ENCODE results near the gene NUP153.
"Not testable (repeated sequence)": the region's sequence is repeated elsewhere in the genome, so short reads cannot be mapped to it uniquely, and the experiment has no call there.

Gene NUP153

DNA sequence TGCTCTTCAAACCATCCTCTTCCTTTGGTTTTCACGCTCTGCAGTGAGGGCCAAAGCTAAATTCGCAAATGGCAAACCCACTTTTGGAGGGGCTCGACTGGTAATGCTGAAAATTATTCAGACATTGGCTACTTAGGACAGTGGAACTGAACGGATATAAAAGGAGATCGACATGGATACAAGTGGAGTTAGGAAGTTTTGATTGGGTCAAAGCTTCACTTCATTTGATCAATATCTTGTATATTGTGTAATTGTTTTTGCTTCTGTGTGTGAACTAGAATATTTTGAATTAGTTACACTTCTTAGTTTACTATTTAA lies 105.4 kb downstream of the NUP153 start:
- no peak for DNase-seq (ENCODE audit: low spot score)

DNA sequence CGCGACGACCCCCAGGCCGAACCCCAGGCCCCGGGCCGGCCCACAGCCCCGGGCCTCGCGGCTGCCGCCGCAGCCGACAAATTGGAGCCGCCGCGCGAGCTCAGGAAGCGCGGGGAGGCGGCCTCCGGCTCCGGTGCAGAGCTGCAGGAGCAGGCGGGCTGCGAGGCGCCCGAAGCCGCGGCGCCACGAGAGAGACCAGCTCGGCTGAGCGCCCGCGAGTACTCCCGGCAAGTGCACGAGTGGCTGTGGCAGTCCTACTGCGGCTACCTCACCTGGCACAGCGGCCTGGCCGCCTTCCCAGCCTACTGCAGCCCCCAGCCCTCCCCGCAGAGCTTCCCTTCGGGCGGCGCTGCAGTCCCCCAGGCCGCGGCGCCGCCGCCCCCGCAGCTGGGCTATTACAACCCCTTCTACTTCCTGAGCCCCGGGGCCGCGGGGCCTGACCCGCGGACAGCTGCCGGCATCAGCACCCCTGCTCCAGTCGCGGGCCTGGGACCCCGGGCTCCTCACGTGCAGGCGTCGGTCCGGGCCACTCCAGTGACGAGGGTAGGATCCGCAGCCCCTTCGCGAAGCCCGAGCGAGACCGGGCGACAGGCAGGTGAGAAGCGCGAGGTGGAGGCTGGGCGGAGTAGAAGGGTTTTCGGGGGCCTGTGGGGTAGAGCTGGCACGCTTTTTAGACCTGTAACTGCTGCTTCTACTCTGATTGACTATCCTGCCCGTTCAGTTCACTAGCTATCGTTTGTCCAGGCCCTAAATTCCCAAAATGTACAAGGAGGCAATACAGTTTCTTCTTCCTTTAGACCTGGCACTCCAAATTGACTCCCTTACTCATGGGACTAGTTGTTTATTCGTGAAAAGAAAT lies 106.0 kb downstream of the NUP153 start:
- peak; percentile 50 for DNase-seq (ENCODE audit: low spot score)

DNA sequence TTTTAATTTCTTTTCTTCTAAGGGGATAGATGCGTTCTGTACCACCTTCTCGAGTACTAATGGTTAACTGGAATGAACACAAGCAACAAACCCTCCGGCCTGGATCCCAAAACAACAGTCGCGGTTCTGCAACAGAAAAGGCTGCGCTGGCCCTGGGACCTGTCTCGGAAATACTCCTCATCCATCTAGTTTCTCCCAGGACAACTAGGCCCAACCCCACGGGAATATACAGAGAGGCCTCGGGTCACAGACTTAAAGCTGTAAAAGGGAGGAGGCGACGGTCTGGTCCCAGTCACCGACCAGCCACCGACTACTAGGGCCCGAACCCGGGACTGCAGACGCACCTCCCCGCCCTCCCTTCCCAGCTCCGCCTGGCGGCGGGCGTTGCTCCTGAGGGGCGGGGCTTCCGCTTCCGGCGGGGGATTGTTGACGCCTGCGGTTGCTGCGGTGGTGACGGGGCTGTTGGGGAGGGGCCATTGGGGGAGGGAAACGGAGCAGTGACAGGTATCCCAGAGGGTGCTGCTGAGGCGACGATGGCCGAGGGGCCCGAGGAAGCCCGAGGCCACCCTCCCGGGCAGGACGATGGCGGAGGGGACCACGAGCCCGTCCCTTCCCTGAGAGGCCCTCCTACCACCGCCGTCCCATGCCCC lies 106.7 kb downstream of the NUP153 start, which contains the start of gene FAM8A1:
FAM8A1 (plus strand) TSS at position 426 of the 650 bp plus-strand sequence; CDS start at position 534, 108 bp downstream.
- DNase-seq (ENCODE audit: low spot score): peak; percentile 95

DNA sequence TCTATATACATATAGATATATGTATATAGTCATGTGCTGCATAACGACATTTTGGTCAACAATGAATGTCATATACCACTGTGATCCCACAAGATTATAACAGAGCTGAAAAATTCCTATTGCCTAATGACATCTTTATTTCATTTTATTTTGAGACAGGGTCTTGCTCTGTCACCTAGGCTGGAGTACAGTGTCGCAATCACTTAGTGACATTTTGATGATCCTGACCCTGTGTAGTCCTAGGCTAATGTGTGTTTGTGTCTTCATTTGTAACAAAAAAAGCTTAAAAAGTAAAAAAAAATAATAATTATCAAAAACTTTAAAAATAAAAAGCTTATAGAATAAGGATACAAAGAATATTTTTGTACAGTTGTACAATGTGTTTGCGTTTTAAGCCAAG lies 110.6 kb downstream of the NUP153 start:
- no peak for DNase-seq (ENCODE audit: low spot score)

DNA sequence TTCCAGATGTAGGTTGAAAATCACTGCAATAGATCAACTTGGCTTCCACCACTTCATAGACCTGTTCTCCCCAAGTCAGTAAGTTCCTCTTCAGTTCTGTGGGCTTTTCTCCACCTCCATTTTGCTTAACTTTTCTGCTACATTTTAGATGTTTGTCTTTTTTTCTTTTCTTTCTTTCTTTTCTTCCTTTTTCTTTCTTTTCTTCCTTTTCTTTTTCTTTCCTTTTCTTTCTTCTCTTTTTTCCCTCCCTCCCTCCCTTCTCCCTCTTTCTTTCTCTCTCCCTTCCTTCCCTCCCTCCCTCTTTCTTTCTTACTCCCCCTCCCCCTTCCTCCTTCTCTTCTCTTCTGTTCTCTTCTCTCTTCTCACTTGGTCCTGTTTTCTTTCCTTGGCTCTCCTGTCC lies 113.5 kb downstream of the NUP153 start:
- no peak for DNase-seq (ENCODE audit: low spot score)

DNA sequence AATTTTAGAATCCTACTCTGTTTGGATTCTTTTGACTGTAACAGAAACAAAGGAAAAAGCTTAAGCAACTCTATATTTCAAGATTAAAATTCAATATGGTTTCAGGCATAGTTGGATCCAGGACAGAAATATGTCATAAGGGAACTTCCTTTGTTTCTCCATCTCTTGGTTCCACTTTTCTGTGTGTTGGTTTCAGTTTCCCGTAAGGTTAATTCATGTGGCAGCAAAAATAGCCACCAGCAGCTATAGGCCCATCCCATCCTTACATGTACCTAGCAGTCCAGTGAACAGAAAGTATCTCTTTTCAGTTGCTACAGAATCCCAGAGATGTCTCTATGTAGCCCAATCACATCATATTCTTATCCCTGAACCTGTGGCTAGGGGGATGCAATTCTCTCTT lies 115.4 kb downstream of the NUP153 start:
- no peak for DNase-seq (ENCODE audit: low spot score)

DNA sequence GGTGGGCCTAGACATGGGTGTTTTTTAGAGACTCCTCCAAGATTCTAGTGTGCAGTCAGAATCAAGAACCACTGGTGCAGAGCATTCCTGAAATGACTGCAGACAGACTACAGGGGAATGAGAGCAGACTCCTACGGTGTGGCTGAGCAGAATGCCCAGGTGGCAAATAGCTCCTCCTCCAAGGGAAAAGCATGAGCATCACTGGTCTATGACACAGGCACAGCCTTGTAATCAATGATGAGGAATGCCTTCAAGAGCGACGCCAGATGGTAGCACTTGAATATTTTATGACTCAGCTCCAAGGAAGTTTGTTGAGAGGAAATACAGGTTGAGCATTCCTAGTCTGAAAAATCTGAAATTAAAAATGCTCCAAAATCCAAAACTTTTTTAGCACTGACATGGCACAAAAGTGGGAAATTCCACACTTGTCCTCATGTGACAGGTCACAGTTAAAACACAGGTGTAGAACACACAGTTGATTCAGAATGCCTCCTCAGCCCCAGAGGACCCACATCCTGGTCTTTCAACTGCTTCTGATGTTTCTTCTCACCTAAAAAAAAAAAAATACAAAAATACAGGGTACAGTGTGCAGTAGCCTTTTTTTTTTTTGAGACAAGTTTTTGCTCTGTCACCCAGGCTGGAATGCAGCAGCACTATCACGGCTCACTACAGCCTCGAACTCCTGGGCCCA lies 117.2 kb downstream of the NUP153 start:
- no peak for DNase-seq (ENCODE audit: low spot score)

DNA sequence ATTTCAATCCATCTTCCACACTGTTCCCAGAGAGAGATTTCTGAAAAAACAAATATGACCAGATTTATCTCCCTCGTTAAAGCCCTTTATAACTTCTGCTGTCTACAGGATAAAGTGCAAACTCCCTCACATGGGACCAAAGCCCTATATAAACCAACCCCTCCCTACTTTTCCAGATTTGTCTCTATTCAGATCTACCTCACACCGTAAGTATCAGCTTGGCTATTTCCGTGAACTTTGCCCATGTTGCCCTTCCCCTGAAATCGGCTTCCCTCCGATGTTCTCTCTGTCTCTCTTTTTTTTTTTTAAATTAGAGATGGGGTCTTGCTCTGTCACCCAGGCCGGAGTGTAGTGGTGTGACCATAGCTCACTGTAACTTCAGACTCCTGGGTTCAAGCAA lies 118.7 kb downstream of the NUP153 start:
- no peak for DNase-seq (ENCODE audit: low spot score)

DNA sequence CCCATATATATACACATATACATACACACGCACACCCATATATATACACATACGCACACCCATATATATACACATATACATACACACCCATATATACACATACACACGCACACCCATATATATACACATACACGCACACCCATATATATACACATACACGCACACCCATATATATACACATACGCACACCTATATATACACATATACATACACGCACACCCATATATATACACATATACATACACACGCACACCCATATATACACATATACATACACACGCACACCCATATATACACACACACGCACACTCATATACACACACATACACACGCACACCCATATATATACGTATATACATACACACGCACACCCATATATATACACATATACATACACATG lies 120.1 kb downstream of the NUP153 start:
- DNase-seq (ENCODE audit: low spot score): not testable (repeated sequence)

DNA sequence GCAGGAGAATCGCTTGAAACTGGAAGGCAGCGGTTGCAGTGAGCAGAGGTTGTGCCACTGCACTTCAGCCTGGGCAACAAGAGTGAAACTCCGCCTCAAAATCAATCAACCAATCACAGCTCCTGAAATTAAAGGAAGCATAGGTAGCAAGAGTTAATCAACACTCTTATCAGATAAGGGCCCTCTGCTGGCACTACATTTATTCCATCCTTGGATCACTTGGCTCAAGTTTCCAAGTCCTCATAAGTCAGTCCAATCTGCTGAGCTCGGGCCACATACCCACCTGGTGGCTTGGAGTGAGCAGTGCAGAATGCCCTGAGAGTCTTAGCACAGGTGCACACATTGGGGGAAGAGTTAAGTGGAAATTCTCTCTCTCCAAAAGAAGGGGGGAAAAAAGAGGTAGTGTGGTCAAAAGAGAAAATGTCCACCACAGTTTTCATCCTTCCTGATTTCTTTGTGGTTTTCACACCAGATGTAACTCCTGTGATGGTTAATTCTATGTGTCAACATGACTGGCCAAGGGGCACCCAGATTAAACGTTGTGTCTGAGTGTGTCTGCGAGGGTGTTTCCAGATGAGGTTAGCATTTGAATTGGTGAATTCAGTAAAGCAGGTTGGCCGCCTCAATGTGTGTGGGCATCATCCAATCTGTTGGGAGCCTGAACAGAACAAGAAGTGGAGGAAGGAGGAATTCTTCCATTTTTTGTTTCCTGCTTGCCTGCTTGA lies 120.8 kb downstream of the NUP153 start:
- no peak for DNase-seq (ENCODE audit: low spot score)

DNA sequence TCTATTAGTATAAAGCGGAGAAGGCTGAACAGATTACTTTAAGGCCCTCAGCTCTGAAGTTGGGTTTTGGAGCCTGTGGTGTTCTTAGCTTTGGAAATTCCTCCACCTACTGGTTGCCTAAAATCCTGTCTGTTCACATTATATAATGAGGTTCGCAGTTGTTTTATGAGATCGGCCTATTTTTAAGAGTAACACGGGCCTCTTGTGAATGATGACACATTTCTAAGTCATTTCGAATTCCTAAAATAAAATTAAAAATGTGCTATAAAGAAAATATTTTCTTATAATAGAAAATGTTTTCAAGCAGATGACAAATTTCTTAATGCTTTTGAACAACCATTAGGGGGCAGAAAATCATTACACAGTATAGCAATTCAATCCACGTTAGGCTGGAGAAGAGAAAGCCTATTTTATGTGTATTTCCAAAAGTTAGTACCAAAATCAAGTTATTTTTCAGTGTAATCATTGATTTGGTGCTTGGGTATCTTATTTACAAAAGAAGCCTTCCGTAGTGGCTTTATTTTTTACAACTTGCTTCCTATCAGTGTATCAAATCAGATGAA lies 122.4 kb downstream of the NUP153 start:
- peak; percentile 84 for DNase-seq (ENCODE audit: low spot score)

DNA sequence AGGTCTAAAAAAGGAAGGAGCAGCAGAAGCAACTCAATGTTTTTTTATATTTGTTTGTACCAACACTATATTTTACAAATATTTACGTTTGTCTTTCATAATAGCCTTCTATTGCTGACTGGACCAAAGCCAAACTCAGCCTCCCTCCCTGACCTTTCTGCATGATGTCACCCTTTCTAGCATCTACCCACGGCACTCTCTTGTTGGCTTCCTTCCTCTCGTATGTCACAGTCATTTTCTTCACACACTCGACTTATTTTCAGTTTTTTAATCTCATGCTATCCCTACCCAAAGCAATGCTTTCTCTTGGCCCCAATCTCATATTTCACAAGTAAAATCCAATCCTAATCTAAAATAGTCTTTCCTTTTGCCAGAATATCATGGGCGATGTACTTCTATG lies 122.9 kb downstream of the NUP153 start:
- DNase-seq (ENCODE audit: low spot score): no peak

DNA sequence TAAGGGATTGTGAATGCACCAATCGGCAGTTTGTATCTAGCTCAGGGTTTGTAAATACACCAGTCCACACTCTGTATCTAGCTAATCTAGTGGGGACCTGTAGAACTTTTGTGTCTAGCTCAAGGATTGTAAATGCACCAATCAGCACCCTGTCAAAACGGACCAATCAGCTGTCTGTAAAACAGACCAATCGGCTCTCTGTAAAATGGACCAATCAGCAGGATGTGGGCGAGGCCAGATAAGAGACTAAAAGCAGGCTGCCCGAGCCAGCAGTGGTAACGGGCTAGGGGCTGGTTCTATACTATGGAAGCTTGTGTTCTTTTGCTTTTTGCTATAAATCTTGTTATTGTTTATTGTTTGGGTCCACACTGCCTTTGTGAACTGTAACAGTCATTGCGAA lies 125.4 kb downstream of the NUP153 start:
- not testable (repeated sequence) for DNase-seq (ENCODE audit: low spot score)

DNA sequence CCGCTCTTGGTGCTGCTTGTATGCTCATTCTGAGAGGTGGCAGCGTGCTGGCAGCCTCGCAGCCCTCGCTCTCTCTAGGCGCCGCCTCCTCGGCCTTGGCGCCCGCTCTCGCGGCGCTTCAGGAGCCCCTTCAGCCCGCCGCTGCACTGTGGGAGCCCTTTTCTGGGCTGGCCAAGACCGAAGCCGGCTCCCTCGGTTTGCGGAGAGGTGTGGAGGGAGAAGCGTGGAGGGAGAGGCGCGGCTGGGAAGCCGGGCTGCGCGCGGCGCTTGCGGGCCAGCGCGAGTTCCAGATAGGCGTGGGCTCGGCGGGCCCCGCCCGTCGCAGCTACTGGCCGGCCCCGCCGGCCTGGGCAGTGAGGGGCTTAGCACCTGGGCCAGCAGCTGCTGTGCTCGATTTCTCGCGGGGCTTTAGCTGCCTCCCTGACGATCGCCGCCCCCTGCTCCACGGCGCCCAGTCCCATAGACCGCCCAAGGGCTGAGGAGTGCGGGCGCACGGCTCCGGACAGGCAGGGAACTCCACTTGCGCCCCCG lies 126.1 kb downstream of the NUP153 start:
- DNase-seq (ENCODE audit: low spot score): peak; percentile 12

DNA sequence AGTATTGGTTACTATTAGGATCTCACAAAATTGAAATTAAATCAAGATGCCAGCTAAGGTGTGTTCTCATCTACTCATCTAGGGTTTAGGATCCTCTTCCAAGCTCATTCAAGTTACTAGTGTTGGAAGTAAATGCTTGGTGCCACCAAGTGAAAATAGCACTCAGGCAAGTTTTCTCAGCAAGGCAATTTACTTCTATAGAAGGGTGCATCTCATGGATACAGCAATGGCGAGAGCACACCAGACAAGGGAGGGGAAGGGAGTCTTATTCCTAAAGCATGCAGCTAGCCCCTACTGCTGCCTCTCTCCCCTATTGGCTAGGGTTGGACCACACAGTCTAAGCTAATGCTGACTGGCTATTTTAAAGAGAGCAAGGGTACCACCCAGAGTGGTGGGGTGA lies 129.7 kb downstream of the NUP153 start:
- no peak for DNase-seq (ENCODE audit: low spot score)

DNA sequence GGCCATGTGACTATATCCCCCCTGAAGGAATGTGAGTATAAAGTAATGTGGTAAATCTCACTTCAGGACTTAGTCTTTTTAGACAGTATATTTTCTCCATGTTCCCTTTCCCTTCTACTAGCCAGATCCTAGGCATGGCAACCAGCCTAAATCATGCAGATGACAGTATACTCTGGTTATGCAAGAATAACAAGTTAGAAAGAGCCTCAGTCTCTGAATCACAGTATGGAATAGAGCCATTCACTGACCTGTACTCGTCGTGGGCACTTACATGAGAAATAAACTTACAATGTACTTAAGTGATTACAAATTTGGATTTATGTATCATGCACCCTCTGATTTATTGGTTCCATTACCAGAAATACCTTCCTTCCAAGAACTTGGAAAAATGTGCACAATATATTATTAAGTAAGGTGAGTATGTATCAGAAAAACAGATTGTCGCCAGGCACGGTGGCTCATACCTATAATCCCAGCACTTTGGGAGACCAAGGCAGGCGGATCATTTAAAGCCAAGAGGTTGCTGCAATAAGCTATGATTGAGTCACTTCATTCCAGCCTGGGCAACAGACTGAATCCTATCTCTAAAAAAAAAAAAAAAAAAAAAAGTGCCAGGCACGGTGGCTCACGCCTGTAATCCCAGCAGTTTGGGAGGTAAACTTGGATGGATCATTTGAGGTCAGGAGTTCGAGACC lies 131.7 kb downstream of the NUP153 start:
- DNase-seq (ENCODE audit: low spot score): no peak

DNA sequence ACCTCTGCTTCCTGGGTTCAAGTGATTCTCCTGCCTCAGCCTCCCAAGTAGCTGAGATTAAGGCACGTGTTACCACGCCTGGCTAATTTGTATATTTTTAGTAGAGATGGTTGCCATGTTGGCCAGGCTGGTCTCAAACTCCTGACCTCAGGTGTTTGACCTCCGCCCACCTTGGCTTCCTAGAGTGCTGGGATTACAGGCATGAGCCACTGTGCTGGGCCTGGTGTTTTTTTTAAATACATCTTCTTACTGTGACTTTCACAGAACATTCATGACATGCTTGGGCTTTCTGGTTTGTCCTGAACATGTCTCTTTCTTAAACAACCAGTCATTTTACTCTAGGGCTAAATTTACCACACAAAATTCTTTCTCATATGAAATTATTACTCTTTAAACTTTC lies 141.3 kb downstream of the NUP153 start:
- DNase-seq (ENCODE audit: low spot score): no peak
